ENCODE results near the gene DUOX1. TPM values are rescaled to one million over a fixed set of nuclear protein-coding genes. Genes with fewer than 3 reads are reported as not detected.
"Not testable (repeated sequence)": the region's sequence is repeated elsewhere in the genome, so short reads cannot be mapped to it uniquely, and the experiment has no call there.

DUOX1 gene
- total RNA-seq, 1 donor from 2014 or later: 98.7 TPM

GRCh38 chr15:45131510-45131909 is 1.7 kb downstream of the DUOX1 start:
- H3K27me3 ChIP-seq: peaks cover 6% of the 10 kb centered on the region
- H3K27ac ChIP-seq: no peak overlapping the region
- H3K4me3 ChIP-seq: no peak overlapping the region

GRCh38 chr15:45132844-45133560 is 3.2 kb downstream of the DUOX1 start:
- TF ChIP-seq POLR2AphosphoS5 (IDR thresholded peaks at IDR 0.05; ENCODE audit: insufficient read depth in 1 of 2, low read depth in 1 of 2) (no peak), CTCF (IDR thresholded peaks at IDR 0.05) (no peak), POLR2A (IDR thresholded peaks at IDR 0.05) (no peak)
- Histone ChIP-seq H3K4me3 (no peak overlapping the region), H3K36me3 (no peaks in the 10 kb centered on the region), H3K9me3 (no peaks in the 10 kb centered on the region), H3K27me3 (peaks cover 6% of the 10 kb centered on the region), H3K4me1 (peaks cover 10% of the 10 kb centered on the region), H3K27ac (no peak overlapping the region)
- intact Hi-C loops (cut with DNase I): no loop called here
- DNase-seq (ENCODE audit: extremely low spot score in 2 of 2): no peak

More at GRCh38 chr15:45131510-45131909, 1.7 kb downstream of the DUOX1 start:
- DNase-seq (ENCODE audit: extremely low spot score in 2 of 2): no peak
- Histone ChIP-seq H3K9me3 (no peaks in the 10 kb centered on the region), H3K36me3 (no peaks in the 10 kb centered on the region), H3K4me1 (peaks cover 10% of the 10 kb centered on the region)
- TF ChIP-seq POLR2A (IDR thresholded peaks at IDR 0.05) (no peak), POLR2AphosphoS5 (IDR thresholded peaks at IDR 0.05; ENCODE audit: insufficient read depth in 1 of 2, low read depth in 1 of 2) (no peak), CTCF (IDR thresholded peaks at IDR 0.05) (no peak)
- intact Hi-C loops (cut with DNase I): no loop called here

- no peak overlapping the region for H3K27ac ChIP-seq
- no peaks in the 10 kb centered on the region for H3K9me3 ChIP-seq
- no peak for DNase-seq (ENCODE audit: extremely low spot score in 2 of 2)
- H3K36me3 ChIP-seq: no peaks in the 10 kb centered on the region
- no peak for TF ChIP-seq POLR2AphosphoS5 (IDR thresholded peaks at IDR 0.05; ENCODE audit: insufficient read depth in 1 of 2, low read depth in 1 of 2)
- TF ChIP-seq POLR2A (IDR thresholded peaks at IDR 0.05): no peak
- H3K4me1 ChIP-seq: peaks cover 10% of the 10 kb centered on the region
- peaks cover 6% of the 10 kb centered on the region for H3K27me3 ChIP-seq
- intact Hi-C loops (cut with DNase I): no loop called here
- H3K4me3 ChIP-seq: no peak overlapping the region
These were observed 3.7 kb downstream of the DUOX1 start for GRCh38 chr15:45133561-45133920.

- Histone ChIP-seq H3K4me3 (no peak overlapping the region), H3K27me3 (peaks cover 6% of the 10 kb centered on the region), H3K4me1 (peaks cover 10% of the 10 kb centered on the region), H3K36me3 (no peaks in the 10 kb centered on the region), H3K9me3 (no peaks in the 10 kb centered on the region), H3K27ac (no peak overlapping the region)
- no peak for TF ChIP-seq POLR2A (IDR thresholded peaks at IDR 0.05)
- TF ChIP-seq CTCF (IDR thresholded peaks at IDR 0.05): no peak
- no peak for TF ChIP-seq POLR2AphosphoS5 (IDR thresholded peaks at IDR 0.05; ENCODE audit: insufficient read depth in 1 of 2, low read depth in 1 of 2)
- no peak for DNase-seq (ENCODE audit: extremely low spot score in 2 of 2)
- intact Hi-C loops (cut with DNase I): no loop called here
These were observed 4.3 kb downstream of the DUOX1 start for GRCh38 chr15:45134046-45134445.

- Histone ChIP-seq H3K36me3 (no peaks in the 10 kb centered on the region), H3K4me1 (peaks cover 2% of the 10 kb centered on the region), H3K4me3 (peak overlapping the region in 1 of 2 donors; percentile 6), H3K27me3 (peaks cover 6% of the 10 kb centered on the region), H3K27ac (no peak overlapping the region), H3K9me3 (no peaks in the 10 kb centered on the region)
- DNase-seq (ENCODE audit: extremely low spot score in 2 of 2): no peak
- intact Hi-C loops (cut with DNase I): no loop called here
- TF ChIP-seq POLR2AphosphoS5 (IDR thresholded peaks at IDR 0.05; ENCODE audit: insufficient read depth in 1 of 2, low read depth in 1 of 2): no peak
- no peak for TF ChIP-seq POLR2A (IDR thresholded peaks at IDR 0.05)
- no peak for TF ChIP-seq CTCF (IDR thresholded peaks at IDR 0.05)
These were observed 5.1 kb downstream of the DUOX1 start for GRCh38 chr15:45134682-45135604.

- intact Hi-C loops (cut with DNase I); H3K36me3 ChIP-seq; H3K9me3 ChIP-seq; H3K4me3 ChIP-seq; DNase-seq (ENCODE audit: extremely low spot score in 2 of 2); H3K27ac ChIP-seq; H3K4me1 ChIP-seq; H3K27me3 ChIP-seq: not testable (repeated sequence)
These were observed 6.0 kb downstream of the DUOX1 start for GRCh38 chr15:45135705-45136377.
